Activated CD4-positive, alpha-beta T cell treated with anti-CD3 and anti-CD28 coated beads, Interleukin-2, amount 50 U/mL, for 4 hours (primary cell): Measurements from ENCODE around the gene RHCG.

Experiments
- DNase-seq, 2 experiments: peaks; one replicate each; pipeline ENCODE4 v3.0.0-alpha.2; 2020

The RHCG gene

GRCh38 chr15:89496155-89497098, at the start of gene RHCG:
RHCG (minus strand) TSS chr15:89496583; CDS start chr15:89496544, 39 bp downstream.
- DNase-seq: no peak

- DNase-seq: no peak
Measured at GRCh38 chr15:89543389-89543788, 47.0 kb upstream of the RHCG start.

GRCh38 chr15:89542369-89542768, 46.0 kb upstream of the RHCG start:
- DNase-seq: no peak

- DNase-seq: no peak
Measured at GRCh38 chr15:89539027-89539426, 42.6 kb upstream of the RHCG start.

- no peak for DNase-seq
Measured at GRCh38 chr15:89533861-89534544, 37.6 kb upstream of the RHCG start.

GRCh38 chr15:89531796-89532537, 35.6 kb upstream of the RHCG start:
- DNase-seq: no peak

GRCh38 chr15:89530976-89531375, 34.6 kb upstream of the RHCG start:
- no peak for DNase-seq

GRCh38 chr15:89528757-89529352, 32.5 kb upstream of the RHCG start:
- no peak for DNase-seq

- DNase-seq: no peak
Measured at GRCh38 chr15:89526601-89527441, 30.4 kb upstream of the RHCG start.

GRCh38 chr15:89526181-89526580, 29.8 kb upstream of the RHCG start:
- no peak for DNase-seq

- no peak for DNase-seq
Measured at GRCh38 chr15:89524184-89524583, 27.8 kb upstream of the RHCG start.

GRCh38 chr15:89523101-89523500, 26.7 kb upstream of the RHCG start:
- no peak for DNase-seq

GRCh38 chr15:89521605-89522004, 25.2 kb upstream of the RHCG start:
- DNase-seq: no peak

- no peak for DNase-seq
Measured at GRCh38 chr15:89515477-89515876, 19.1 kb upstream of the RHCG start.

GRCh38 chr15:89514596-89515406, 18.4 kb upstream of the RHCG start:
- no peak for DNase-seq

GRCh38 chr15:89514186-89514585, 17.8 kb upstream of the RHCG start:
- no peak for DNase-seq

- DNase-seq: no peak
Measured at GRCh38 chr15:89513284-89513683, 16.9 kb upstream of the RHCG start.

- DNase-seq: no peak
Measured at GRCh38 chr15:89512631-89513030, 16.2 kb upstream of the RHCG start.

- no peak for DNase-seq
Measured at GRCh38 chr15:89506026-89506686, 9.8 kb upstream of the RHCG start.

GRCh38 chr15:89504166-89504565, 7.8 kb upstream of the RHCG start:
- no peak for DNase-seq
